ENCODE measurements around the gene DDX24. TPM values are rescaled to one million over a fixed set of nuclear protein-coding genes. Genes with fewer than 3 reads are reported as not detected.

DDX24 gene
- total RNA-seq, 1 donor from 2014 or later = 149 TPM

- DNase-seq (ENCODE audit: low spot score) = no peak
- Mint-ChIP-seq H3K4me1 (ENCODE audit: low read depth) (no peaks in the 10 kb centered on the region), H3K27me3 (ENCODE audit: low read depth) (no peaks in the 10 kb centered on the region), H3K27ac (ENCODE audit: unreplicated experiment) (no peak overlapping the region), H3K9me3 (ENCODE audit: low read depth) (no peaks in the 10 kb centered on the region), H3K36me3 (ENCODE audit: low read depth) (peaks cover 32% of the 10 kb centered on the region), H3K4me3 (ENCODE audit: unreplicated experiment) (no peak overlapping the region)
- TF ChIP-seq CTCF (IDR thresholded peaks at IDR 0.05) = no peak
Observed at GRCh38 chr14:94049625-94050023, 31.4 kb downstream of the DDX24 start.

- H3K4me3 Mint-ChIP-seq (ENCODE audit: unreplicated experiment) = no peak overlapping the region
- no peaks in the 10 kb centered on the region for H3K9me3 Mint-ChIP-seq (ENCODE audit: low read depth)
- DNase-seq (ENCODE audit: low spot score) = no peak
- H3K27ac Mint-ChIP-seq (ENCODE audit: unreplicated experiment) = no peak overlapping the region
- peaks cover 26% of the 10 kb centered on the region for H3K36me3 Mint-ChIP-seq (ENCODE audit: low read depth)
- no peaks in the 10 kb centered on the region for H3K27me3 Mint-ChIP-seq (ENCODE audit: low read depth)
- no peak for TF ChIP-seq CTCF (IDR thresholded peaks at IDR 0.05)
- no peaks in the 10 kb centered on the region for H3K4me1 Mint-ChIP-seq (ENCODE audit: low read depth)
Observed at GRCh38 chr14:94048691-94049624, 32.0 kb downstream of the DDX24 start.

- no peak for DNase-seq (ENCODE audit: low spot score)
- H3K27me3 Mint-ChIP-seq (ENCODE audit: low read depth) = no peaks in the 10 kb centered on the region
- H3K27ac Mint-ChIP-seq (ENCODE audit: unreplicated experiment) = no peak overlapping the region
- H3K36me3 Mint-ChIP-seq (ENCODE audit: low read depth) = peaks cover 29% of the 10 kb centered on the region
- no peaks in the 10 kb centered on the region for H3K4me1 Mint-ChIP-seq (ENCODE audit: low read depth)
- H3K4me3 Mint-ChIP-seq (ENCODE audit: unreplicated experiment) = no peak overlapping the region
- TF ChIP-seq CTCF (IDR thresholded peaks at IDR 0.05) = no peak
- H3K9me3 Mint-ChIP-seq (ENCODE audit: low read depth) = no peaks in the 10 kb centered on the region
Observed at GRCh38 chr14:94047581-94047980, 33.4 kb downstream of the DDX24 start.

- Mint-ChIP-seq H3K4me1 (ENCODE audit: low read depth) (no peaks in the 10 kb centered on the region), H3K36me3 (ENCODE audit: low read depth) (peaks cover 23% of the 10 kb centered on the region), H3K4me3 (ENCODE audit: unreplicated experiment) (no peak overlapping the region), H3K9me3 (ENCODE audit: low read depth) (no peaks in the 10 kb centered on the region), H3K27ac (ENCODE audit: unreplicated experiment) (no peak overlapping the region), H3K27me3 (ENCODE audit: low read depth) (no peaks in the 10 kb centered on the region)
- DNase-seq (ENCODE audit: low spot score) = no peak
- no peak for TF ChIP-seq CTCF (IDR thresholded peaks at IDR 0.05)
Observed at GRCh38 chr14:94046696-94047250, 34.2 kb downstream of the DDX24 start.

- Mint-ChIP-seq H3K27ac (ENCODE audit: unreplicated experiment) (no peak overlapping the region), H3K9me3 (ENCODE audit: low read depth) (no peaks in the 10 kb centered on the region), H3K4me3 (ENCODE audit: unreplicated experiment) (no peak overlapping the region), H3K36me3 (ENCODE audit: low read depth) (peaks cover 19% of the 10 kb centered on the region), H3K4me1 (ENCODE audit: low read depth) (no peaks in the 10 kb centered on the region), H3K27me3 (ENCODE audit: low read depth) (no peaks in the 10 kb centered on the region)
- TF ChIP-seq CTCF (IDR thresholded peaks at IDR 0.05) = no peak
- DNase-seq (ENCODE audit: low spot score) = no peak
Observed at GRCh38 chr14:94045563-94046345, 35.2 kb downstream of the DDX24 start.

All from chondrocyte (in vitro differentiated cells).